B cell (primary cell): ENCODE data around the gene TRIM66. TPM values are rescaled to one million over a fixed set of nuclear protein-coding genes. Genes with fewer than 3 reads are reported as not detected.
A peak's percentile ranks its signal among the peaks of the same experiment; 100 is the strongest.

ENCODE experiments used
- ATAC-seq: fragments of 200-7000 bp; cut with Tn5 transposase; one replicate; pipeline ENCODE4 v1.10.0; 2021; ENCODE audit warnings: low read depth, mild to moderate bottlenecking, moderate number of reproducible peaks, moderate library complexity
- CTCF ChIA-PET: fragments of 350-600 bp; sonication (Branson Sonifier 250); formaldehyde crosslinking; loops from one replicate; lab custom pipeline; 2021; ENCODE audit warnings: antibody characterized with exemption, inconsistent platforms; lab: Charles Lee
- POLR2A ChIA-PET: fragments of 350-600 bp; sonication (Branson Sonifier 250); formaldehyde crosslinking; loops from one replicate; lab custom pipeline; 2021; ENCODE audit warnings: antibody characterized with exemption; lab: Charles Lee
- DNase-seq: peaks from one replicate; pipeline ENCODE4 v3.0.0; 2013
- H2AFZ ChIP-seq: 2 replicates; pipeline ENCODE4 v1.6.1; 2012; ENCODE audit warnings: mild to moderate bottlenecking, low read depth, low read length; ENCODE audit not compliant: insufficient read depth, poor library complexity, severe bottlenecking
- H3K27ac ChIP-seq, 2 donors: 1 replicate in 1 of 2; 2 replicates in 1 of 2; pipeline ENCODE4 v1.5.1; 2012 to 2013; ENCODE audit warnings: low read length in 2 of 2, mild to moderate bottlenecking in 2 of 2, moderate library complexity in 1 of 2
- H3K27me3 ChIP-seq, 4 experiments: fragments of 200-600 bp in 1 of 4; sonication (generic) in 1 of 4; replicated peaks in 1 of 4; 1 replicate in 2 of 4; 2 replicates in 2 of 4; pipeline versions ENCODE4 v1.6.1 to v1.7.0; 2013 to 2016; ENCODE audit warnings: low read length in 3 of 4, mild to moderate bottlenecking in 2 of 4, mixed read lengths in 1 of 4, moderate library complexity in 1 of 4; ENCODE audit not compliant: insufficient read depth in 4 of 4, control insufficient read depth in 3 of 4; ENCODE audit errors: control extremely low read depth in 1 of 4
- H3K36me3 ChIP-seq, 2 experiments: replicated peaks in 1 of 2; 1 replicate in 1 of 2; 2 replicates in 1 of 2; pipeline versions ENCODE4 v1.6.1 to v1.7.1; 2013; ENCODE audit warnings: low read length in 1 of 2; ENCODE audit not compliant: insufficient read depth in 2 of 2, control insufficient read depth in 1 of 2; ENCODE audit errors: control extremely low read depth in 1 of 2, extremely low read depth in 1 of 2
- H3K4me1 ChIP-seq, 2 donors: fragments of 200-600 bp in 1 of 2; sonication (generic) in 1 of 2; 1 replicate in 1 of 2; 2 replicates in 1 of 2; pipeline versions ENCODE4 v1.5.1 to v1.6.1; 2013 to 2017; ENCODE audit warnings: low read length in 2 of 2; ENCODE audit not compliant: control insufficient read depth in 2 of 2, insufficient read depth in 2 of 2
- H3K4me2 ChIP-seq: replicated peaks from 2 replicates; pipeline ENCODE3; 2012; ENCODE audit warnings: mild to moderate bottlenecking, low read depth, low read length; ENCODE audit not compliant: poor library complexity, severe bottlenecking
- H3K4me3 ChIP-seq, 5 experiments: fragments of 200-600 bp in 1 of 5; sonication (generic) in 1 of 5; 1 replicate in 3 of 5; 2 replicates in 2 of 5; pipeline versions ENCODE4 v1.5.1 to v1.7.0; 2011 to 2016; ENCODE audit warnings: low read length in 4 of 5, mild to moderate bottlenecking in 4 of 5, low read depth in 2 of 5, control low read depth in 1 of 5, moderate library complexity in 1 of 5; ENCODE audit not compliant: insufficient read depth in 1 of 5; ENCODE audit errors: control extremely low read depth in 1 of 5, extremely low read depth in 1 of 5
- H3K79me2 ChIP-seq: fragments of 200-600 bp; sonication (generic); one replicate; pipeline ENCODE4 v1.6.0; 2016; ENCODE audit warnings: low read length; ENCODE audit not compliant: control insufficient read depth, insufficient read depth
- H3K9ac ChIP-seq: fragments of 200-600 bp; sonication (generic); 2 replicates; pipeline ENCODE4 v1.6.1; 2017; ENCODE audit warnings: mild to moderate bottlenecking, low read length, moderate library complexity
- H3K9me3 ChIP-seq, 3 donors: one replicate each; pipeline versions ENCODE4 v1.6.1 to v1.7.1; 2013; ENCODE audit warnings: low read length in 2 of 3; ENCODE audit not compliant: control insufficient read depth in 2 of 3, insufficient read depth in 1 of 3; ENCODE audit errors: control extremely low read depth in 1 of 3
- H4K20me1 ChIP-seq: 2 replicates; pipeline ENCODE4 v1.6.0; 2012; ENCODE audit warnings: mild to moderate bottlenecking, low read length; ENCODE audit not compliant: insufficient read depth, control insufficient read depth, poor library complexity, severe bottlenecking
- H3K27ac Mint-ChIP-seq: one replicate; pipeline ENCODE4 v1.8.0; 2021; ENCODE audit warnings: mixed read lengths
- H3K27me3 Mint-ChIP-seq: one replicate; pipeline ENCODE4 v1.8.0; 2021; ENCODE audit warnings: mixed read lengths
- H3K4me1 Mint-ChIP-seq: one replicate; pipeline ENCODE4 v1.8.0; 2021; ENCODE audit warnings: mixed read lengths
- H3K4me3 Mint-ChIP-seq: one replicate; pipeline ENCODE4 v1.8.0; 2021; ENCODE audit warnings: mixed read lengths
- H3K9me3 Mint-ChIP-seq: one replicate; pipeline ENCODE4 v1.8.0; 2022; ENCODE audit warnings: mixed read lengths; ENCODE audit not compliant: insufficient read depth
- EZH2 ChIP-seq: IDR thresholded peaks from 2 replicates; pipeline ENCODE4 v1.6.1; 2012; ENCODE audit warnings: borderline replicate concordance, low read depth, mild to moderate bottlenecking, moderate library complexity, low read length; ENCODE audit not compliant: insufficient read depth, poor library complexity, severe bottlenecking
- WGBS: methylation state at CpG from one replicate; pipeline ENCODE4 v1.1.5; 2013; ENCODE audit warnings: missing lambda C conversion rate; ENCODE audit not compliant: insufficient coverage; 5-methylcytosine and 5-hydroxymethylcytosine counted together
- intact Hi-C: fragments of 100-400 bp; cut with micrococcal nuclease; formaldehyde crosslinking; loops from one replicate; pipeline ENCODE4 v1.10.0; 2022
- polyA plus RNA-seq: library from polyadenylated mRNA; depleted of rRNA; stranded (reverse); fragments of >200 nt; gene quantifications from 2 replicates; pipeline ENCODE4 v1.2.3, GENCODE V29; 2012
- total RNA-seq, 2 donors: library from RNA; stranded (reverse); fragments of 120-200 nt in 1 of 2; gene quantifications; 1 replicate in 1 of 2; 2 replicates in 1 of 2; pipeline versions ENCODE4 v1.2.3 to v1.2.4, GENCODE V29; 2013 to 2022
- TF ChIP-seq, protein P1 (sequence below): fragments of 200-600 bp; IDR thresholded peaks from one replicate; pipeline ENCODE4 v1.8.0; 2022; ENCODE audit warnings: antibody characterized with exemption, mild to moderate bottlenecking

Gene TRIM66
- total and polyA plus RNA-seq, 2 donors (not counting 1 experiment from before 2014, with no cell fraction given) = 11.1 to 21.1 TPM

DNA sequence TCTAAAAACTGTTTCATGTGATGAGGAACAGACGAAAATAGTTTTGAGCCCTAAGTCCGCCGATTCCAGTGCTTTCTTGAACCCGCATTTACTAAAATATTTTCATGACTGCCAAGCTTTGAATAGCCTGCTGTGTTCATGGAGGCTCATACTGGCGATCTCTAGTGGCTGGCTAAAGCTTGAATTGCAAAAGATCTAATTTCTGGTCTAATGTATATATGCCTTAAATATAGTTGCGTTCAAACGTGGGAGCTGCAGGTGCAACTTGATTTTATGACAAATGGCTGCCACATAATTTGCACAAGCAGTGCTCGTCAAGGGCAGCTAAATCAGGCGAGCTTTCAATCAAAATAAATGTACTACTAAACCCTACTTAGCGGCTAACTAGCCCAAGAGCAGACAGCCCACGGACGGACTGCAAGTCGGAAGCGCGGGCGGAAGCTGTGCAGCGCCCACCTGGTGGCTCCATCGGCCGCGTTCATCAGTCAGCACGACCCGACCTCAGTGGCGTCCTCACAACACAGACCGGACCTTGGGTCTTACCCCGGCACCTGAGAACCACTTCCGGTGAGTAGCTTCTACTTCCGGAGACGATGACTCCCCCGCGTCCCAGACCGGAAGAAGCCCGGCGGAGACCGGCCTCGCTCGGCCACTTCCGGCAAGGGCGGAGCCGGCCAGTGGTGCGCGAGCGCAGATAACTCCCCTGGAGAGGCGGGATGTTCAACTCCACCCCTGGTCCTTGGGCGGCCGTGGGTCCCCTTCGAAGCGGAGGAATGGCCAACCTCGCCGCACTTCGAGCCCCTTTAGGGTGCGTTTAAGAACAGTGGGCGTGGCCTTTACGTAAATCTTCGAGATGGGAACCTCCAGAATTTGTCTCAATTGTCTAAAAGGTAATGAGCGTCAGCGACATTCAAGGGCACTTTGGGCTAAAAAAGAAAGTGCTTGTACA, 6.2 kb upstream of the TRIM66 start:
- Mint-ChIP-seq H3K4me1 (peaks cover 47% of the 10 kb centered on the region), H3K4me3 (peak overlapping the region; percentile 98)
- TF ChIP-seq, protein P1, sequence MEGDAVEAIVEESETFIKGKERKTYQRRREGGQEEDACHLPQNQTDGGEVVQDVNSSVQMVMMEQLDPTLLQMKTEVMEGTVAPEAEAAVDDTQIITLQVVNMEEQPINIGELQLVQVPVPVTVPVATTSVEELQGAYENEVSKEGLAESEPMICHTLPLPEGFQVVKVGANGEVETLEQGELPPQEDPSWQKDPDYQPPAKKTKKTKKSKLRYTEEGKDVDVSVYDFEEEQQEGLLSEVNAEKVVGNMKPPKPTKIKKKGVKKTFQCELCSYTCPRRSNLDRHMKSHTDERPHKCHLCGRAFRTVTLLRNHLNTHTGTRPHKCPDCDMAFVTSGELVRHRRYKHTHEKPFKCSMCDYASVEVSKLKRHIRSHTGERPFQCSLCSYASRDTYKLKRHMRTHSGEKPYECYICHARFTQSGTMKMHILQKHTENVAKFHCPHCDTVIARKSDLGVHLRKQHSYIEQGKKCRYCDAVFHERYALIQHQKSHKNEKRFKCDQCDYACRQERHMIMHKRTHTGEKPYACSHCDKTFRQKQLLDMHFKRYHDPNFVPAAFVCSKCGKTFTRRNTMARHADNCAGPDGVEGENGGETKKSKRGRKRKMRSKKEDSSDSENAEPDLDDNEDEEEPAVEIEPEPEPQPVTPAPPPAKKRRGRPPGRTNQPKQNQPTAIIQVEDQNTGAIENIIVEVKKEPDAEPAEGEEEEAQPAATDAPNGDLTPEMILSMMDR = no peak
- TF ChIP-seq EZH2 = no peak

More for the DNA sequence above, 6.2 kb upstream of the TRIM66 start:
- 3% methylated on average over 52 of the region's 56 CpGs for WGBS
- H3K9me3 Mint-ChIP-seq = no peaks in the 10 kb centered on the region
- peak overlapping the region; percentile 70 for H3K9ac ChIP-seq
- ChIA-PET CTCF (interaction anchor here (1.0 kb wide), 1 partner anchor 271 kb away, joined by 5 read pairs; no protein-coding TSS in a partner anchor), POLR2A (interaction anchor here (0.7 to 1.1 kb wide), 5 partner anchors 11 to 772 kb away, joined by 3 to 6 read pairs (median 3); partner anchors contain the start of genes LMO1, TMEM9B and ZNF143)
- H3K27me3 Mint-ChIP-seq = no peaks in the 10 kb centered on the region
- peak overlapping the region; percentile 72 for H2AFZ ChIP-seq
- peaks cover 3 to 32% of the 10 kb centered on the region in 2 experiments for H3K36me3 ChIP-seq
- peaks cover 26% of the 10 kb centered on the region for H3K79me2 ChIP-seq
- peak overlapping the region; percentile 83 for H3K27ac ChIP-seq
- peak overlapping the region; percentile 56 to 90 (median 77) for H3K4me3 ChIP-seq
- H3K4me1 ChIP-seq = peaks cover 26 to 30% of the 10 kb centered on the region in 2 donors
- intact Hi-C loops = loop anchor here (2.0 to 10.0 kb wide), 3 partner anchors 222 to 696 kb away; partner anchors contain the start of genes AKIP1, IPO7 and TMEM41B
- H3K27ac Mint-ChIP-seq = peak overlapping the region; percentile 98
- H4K20me1 ChIP-seq = no peaks in the 10 kb centered on the region
- peak; percentile 91 for DNase-seq
- H3K4me2 ChIP-seq = peak overlapping the region; percentile 74
- no peaks in the 10 kb centered on the region for H3K9me3 ChIP-seq
- peak; percentile 93 for ATAC-seq
- no peaks in the 10 kb centered on the region for H3K27me3 ChIP-seq
